HEK293T (cell line): Measurements from ENCODE around the gene PRKCZ.

ENCODE experiments used
- CTBP1 ChIP-seq: fragments of 450-650 bp; IDR thresholded peaks from 2 replicates; pipeline ENCODE4 v1.6.1; 2016; ENCODE audit warnings: borderline replicate concordance
- ELF4 ChIP-seq: fragments of 450-650 bp; IDR thresholded peaks from 2 replicates; pipeline ENCODE4 v1.6.1; 2017; ENCODE audit warnings: antibody characterized with exemption
- FOXK2 ChIP-seq: fragments of 450-650 bp; IDR thresholded peaks from 2 replicates; pipeline ENCODE4 v1.6.1; 2016; ENCODE audit warnings: mild to moderate bottlenecking
- FOXM1 ChIP-seq: fragments of 450-650 bp; IDR thresholded peaks from 2 replicates; pipeline ENCODE4 v1.6.1; 2017; ENCODE audit warnings: mild to moderate bottlenecking, borderline replicate concordance
- L3MBTL2 ChIP-seq: fragments of 450-650 bp; conservative IDR thresholded peaks from 2 replicates; pipeline ENCODE4 v1.6.1; 2016; ENCODE audit warnings: mild to moderate bottlenecking

DNA sequence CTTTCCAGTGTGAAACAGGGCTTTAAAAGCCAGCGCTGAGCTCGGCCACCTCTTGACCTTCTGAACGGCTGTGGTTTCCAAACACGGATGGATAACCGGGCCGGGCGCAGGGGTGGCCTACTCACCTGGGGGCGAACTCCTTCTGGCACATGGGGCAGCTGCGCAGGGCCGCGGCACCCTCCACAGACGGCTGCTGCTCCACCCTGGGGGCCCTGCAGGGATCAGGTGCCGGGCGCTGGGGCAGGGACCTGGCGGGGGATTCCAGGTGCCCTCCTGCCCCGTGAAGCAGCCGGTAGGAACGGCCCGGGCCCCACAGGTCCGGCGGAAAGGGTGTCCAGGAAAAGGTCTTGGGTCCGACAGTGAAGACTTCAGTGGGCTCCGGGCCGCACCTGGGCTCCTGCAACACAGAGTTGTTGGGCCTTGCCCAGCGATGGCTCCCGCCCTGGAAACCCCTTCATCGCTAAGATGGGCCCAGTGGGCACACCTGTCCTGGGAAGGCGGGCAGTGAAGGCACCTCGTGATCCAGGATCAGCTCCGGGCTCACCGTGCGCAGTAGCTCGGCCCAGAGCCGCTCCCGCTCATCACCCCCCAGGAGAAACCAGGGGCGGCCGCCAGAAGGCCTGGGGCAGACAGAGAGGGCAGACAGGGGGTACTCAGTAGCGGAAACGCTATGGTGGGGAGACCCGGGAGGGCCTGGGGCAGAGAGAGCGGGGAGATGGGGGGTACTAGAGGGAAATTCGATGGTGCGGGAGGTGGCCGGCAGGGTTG, 143.5 kb downstream of the PRKCZ start:
- TF ChIP-seq CTBP1 (no peak), L3MBTL2 (no peak), ELF4 (no peak), FOXK2 (no peak), FOXM1 (no peak)
